AML-193 (cell line): ENCODE data around the gene HMCN1.

Experiments used
- DNase-seq, 2 experiments: peaks; one replicate each; lab custom pipeline; 2025; lab: John Stamatoyannopoulos, UW

Gene HMCN1

DNA sequence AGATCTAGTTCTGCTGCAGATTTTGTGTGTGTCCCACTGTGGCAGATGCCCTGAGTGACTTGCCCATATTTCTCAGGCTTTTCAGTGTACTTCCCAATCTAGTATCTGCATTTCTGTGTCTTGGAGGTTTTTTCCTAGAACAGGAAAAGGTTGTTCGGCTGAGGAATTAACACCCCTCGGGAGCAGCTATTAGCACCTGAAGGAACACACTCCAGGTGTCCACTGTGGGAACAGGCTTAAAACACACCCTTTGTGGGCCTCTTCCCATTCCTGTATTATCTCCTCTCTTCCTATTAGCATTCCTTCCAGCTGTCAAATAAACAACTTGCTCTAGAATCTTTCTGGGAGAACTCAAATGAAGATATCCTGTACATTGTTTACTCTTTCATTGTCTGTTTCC is 178.3 kb downstream of the HMCN1 start:
- no peak for DNase-seq

DNA sequence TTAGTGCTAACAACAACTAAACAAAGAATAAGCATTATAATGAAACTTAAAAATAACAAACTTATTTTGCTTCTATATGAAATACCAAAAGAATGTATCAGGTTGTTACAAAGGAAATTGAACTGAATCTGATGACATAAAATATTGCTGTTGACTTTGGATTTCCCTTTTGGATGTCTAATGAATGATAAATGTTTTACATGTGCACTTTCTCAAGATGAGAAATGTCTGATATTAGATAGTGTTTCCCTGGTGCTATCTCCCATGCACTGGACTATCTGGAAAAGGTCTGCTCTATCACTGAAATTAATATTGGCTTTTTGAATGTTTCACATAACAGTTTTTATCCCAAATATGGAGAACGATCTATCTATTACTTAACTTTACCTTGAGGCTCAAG is 179.9 kb downstream of the HMCN1 start:
- no peak for DNase-seq

DNA sequence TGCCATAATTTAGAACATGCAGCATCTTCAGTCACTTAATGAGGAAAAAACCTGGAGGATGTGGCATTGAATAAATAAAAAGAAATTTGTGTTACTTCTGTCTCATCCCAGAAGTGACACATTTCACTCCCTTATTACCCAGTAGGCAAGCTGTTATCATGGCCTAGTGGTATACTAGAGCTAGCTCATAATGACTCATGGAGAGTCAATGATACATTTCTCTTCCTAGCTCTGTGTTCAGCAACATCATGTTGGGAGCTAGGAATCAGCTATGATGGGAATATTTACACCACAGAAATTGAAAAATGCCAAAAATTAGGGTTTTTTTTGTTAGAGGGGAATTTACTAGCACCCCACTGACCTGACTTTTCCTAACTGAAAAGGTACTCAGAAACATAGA is 182.7 kb downstream of the HMCN1 start:
- DNase-seq, result no peak

DNA sequence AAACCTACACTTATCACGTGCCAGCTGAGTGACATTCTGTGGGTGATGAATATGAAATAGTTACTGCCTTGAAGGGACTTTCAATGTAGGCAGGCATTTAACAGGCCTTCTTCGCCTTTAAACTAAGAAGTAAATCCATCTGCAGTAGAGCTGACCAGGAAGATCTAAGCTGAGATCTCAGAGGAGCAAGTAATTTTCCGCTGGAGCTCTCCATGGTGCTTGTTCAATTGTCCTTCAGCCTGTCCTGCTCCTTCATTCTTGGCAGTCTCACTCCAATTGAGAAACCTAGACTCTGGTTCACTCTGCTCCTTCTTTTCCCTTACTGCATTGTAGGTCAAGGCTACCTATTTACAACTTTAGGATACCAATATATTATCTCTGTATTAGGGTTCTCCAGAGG is 183.5 kb downstream of the HMCN1 start:
- no peak for DNase-seq

- no peak for DNase-seq
Observed at GRCh38 chr1:185920602-185921001, 186.4 kb downstream of the HMCN1 start.

DNA sequence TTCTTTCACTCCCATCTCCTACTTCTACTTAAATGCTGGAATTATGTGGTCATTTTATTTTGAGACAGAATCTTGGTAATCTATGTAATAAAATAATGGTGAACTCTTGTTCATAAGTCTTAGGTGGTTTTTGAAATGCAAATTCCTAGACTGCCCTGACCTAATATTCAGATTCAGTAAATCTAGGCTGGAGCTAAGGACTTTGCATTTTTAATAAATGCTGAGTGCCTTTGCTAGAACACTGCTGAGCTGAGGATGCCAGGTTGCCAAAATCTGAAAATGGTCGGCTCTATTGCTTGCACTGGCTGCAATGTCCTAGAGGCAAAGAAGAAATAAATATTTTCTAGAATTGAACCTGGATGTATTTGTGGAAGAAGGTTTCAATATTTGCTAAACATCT is 187.4 kb downstream of the HMCN1 start:
- no peak for DNase-seq

DNA sequence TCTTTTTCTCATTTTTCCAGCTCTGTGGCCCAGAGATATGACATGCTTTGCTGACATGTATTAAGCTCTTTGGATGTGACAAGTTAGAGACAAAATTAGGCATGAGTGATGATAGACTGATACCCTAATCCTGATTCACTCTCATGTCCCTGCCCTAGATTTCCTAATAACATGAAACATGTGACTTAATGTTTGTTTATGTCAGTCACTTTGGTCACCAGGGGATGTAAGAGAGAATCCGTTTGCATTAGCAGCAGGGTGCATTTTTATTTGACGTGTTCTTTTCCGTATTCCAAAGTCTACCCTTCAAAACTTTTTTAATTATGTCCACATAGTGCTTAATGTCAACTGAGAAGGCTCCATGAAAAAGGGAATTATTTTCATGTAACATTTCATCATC is 192.4 kb downstream of the HMCN1 start:
- DNase-seq, result no peak

GRCh38 chr1:185929776-185930175 is 195.6 kb downstream of the HMCN1 start:
- no peak for DNase-seq

GRCh38 chr1:185931438-185931837 is 197.2 kb downstream of the HMCN1 start:
- DNase-seq, result no peak

DNA sequence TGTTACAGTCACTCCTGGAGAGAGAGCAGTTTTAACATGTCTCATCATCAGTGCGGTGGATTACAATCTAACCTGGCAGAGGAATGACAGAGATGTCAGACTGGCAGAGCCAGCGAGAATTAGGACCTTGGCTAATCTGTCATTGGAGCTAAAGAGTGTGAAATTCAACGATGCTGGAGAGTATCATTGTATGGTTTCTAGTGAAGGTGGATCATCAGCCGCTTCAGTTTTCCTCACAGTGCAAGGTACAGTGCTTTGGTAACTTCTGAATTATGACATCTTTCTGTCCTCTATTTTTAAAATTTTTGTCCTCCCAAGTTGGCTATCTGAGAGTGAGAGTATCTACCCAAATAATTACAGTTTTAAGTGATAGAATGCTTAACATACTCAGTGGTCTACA is 199.4 kb downstream of the HMCN1 start:
- no peak for DNase-seq

- no peak for DNase-seq
Observed at GRCh38 chr1:185934476-185935189, 200.4 kb downstream of the HMCN1 start.

DNA sequence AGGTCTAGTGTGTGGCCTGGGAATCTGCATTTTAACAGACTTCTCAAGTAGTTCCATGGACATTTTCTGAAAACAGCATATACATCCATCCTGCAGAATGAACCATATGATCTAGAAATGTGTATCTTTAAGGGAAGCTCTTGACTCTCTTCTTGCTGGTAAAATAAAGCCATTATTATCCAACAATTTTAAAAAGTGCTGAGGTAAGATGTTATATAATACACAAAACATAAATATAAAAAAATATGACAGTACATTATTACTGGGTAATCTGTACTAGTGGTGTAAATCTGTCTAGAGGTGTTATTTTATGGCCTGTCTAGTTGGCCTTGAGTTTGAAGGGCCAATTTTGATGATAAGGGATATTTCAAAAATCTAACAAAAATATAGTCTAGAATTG is 201.2 kb downstream of the HMCN1 start:
- DNase-seq, result no peak

- no peak for DNase-seq
Observed at GRCh38 chr1:185936641-185937040, 202.4 kb downstream of the HMCN1 start.

DNA sequence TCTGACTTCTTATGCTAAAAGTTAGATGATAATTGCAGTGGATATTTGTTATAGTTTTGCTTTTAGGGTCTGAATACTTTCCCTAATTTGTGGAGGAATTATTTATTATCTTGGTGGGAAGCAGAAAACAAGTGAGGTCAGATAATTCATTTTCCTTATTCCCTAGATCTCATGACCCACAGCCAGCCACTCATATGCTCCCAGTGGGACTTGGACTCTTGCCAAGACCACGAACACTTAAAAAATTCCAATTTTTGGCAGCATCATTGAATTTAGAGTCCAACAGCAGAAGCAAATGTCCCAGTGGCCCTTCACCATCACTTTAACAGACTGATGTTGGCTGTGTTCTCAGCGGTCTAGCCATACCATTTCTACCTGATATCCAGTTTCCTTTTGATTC is 204.2 kb downstream of the HMCN1 start:
- no peak for DNase-seq

- DNase-seq, result no peak
Observed at GRCh38 chr1:185939142-185939541, 205.0 kb downstream of the HMCN1 start.

- no peak for DNase-seq
Observed at GRCh38 chr1:185942961-185943360, 208.8 kb downstream of the HMCN1 start.

GRCh38 chr1:185956881-185957280 is 222.7 kb downstream of the HMCN1 start:
- DNase-seq, result no peak

GRCh38 chr1:185957441-185958363 is 223.5 kb downstream of the HMCN1 start:
- DNase-seq, result no peak

- no peak for DNase-seq
Observed at GRCh38 chr1:185960422-185961321, 226.5 kb downstream of the HMCN1 start.

GRCh38 chr1:185961664-185962063 is 227.5 kb downstream of the HMCN1 start:
- DNase-seq, result no peak

DNA sequence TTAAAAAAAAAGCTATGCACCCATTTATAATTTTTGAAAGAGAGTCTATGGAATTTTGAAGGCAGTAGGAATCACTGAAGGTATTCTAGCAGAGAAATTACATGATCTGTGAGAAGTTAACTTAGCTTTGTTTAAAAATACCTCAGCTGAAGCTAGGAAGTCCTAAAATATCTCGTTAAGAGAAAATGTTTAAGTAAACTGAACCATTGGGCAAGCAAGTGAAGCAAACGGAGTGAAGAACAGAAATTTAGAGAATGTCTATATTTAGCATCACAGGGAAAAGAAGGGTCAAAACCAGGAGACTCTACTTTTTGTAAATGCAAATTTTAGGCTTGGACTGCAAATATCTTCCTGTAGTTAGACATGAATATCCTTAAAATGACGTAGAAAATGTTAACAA is 230.8 kb downstream of the HMCN1 start:
- DNase-seq, result no peak

DNA sequence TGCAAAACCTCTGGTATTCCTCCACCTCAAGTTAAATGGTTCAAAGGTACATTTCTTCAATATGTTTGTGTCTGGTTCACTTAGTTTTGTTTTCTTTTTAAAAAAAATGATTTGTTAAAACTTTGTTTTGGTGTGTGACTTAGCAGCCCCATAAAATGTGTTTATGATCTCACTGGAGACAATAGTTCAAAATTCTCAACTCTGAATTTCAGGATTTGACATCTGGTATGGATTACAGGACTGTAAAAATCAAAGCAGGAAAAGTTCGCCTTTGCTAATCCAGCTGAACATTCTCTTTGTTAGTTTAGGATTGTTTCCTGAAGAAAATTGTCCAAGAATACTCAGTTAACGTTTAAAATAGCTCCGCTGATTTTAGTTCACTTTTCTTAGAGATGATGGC is 231.7 kb downstream of the HMCN1 start:
- no peak for DNase-seq
